HepG2 (cell line): ENCODE measurements around the gene PRTN3. TPM values are rescaled to one million over a fixed set of nuclear protein-coding genes. Genes with fewer than 3 reads are reported as not detected.

Source experiments
- ATAC-seq: fragments of 200-7000 bp; cut with Tn5 transposase; 3 replicates; pipeline ENCODE4 v1.9.1; 2020; ENCODE audit warnings: mild to moderate bottlenecking, moderate library complexity
- BruUV-seq: library from RNA; stranded (reverse); fragments of 400-500 nt; replicated peaks from 2 replicates; lab custom pipeline; 2021; lab: Mats Ljungman, UMichigan
- CTCF ChIA-PET: fragments of 300-600 bp; formaldehyde crosslinking; extraction: SDS; loops from one replicate; lab custom pipeline; 2021; ENCODE audit warnings: low total read pairs, inconsistent platforms, low intra/inter-chr PET ratio; lab: Yijun Ruan, JAX
- POLR2A ChIA-PET: fragments of 350-600 bp; sonication (Branson Sonifier 250); formaldehyde crosslinking; loops from one replicate; lab custom pipeline; 2020; ENCODE audit warnings: antibody characterized with exemption, inconsistent platforms; lab: Yijun Ruan, JAX
- DNase-seq: peaks from one replicate; pipeline ENCODE4 v3.0.0-alpha.2; 2015; ENCODE audit warnings: low spot score
- FAIRE-seq: peaks from 3 replicates; lab custom pipeline; 2011; peaks lifted over from hg19 to GRCh38; lab: Jason Lieb, UNC
- H2AFZ ChIP-seq: one replicate; pipeline ENCODE4 v1.6.1; 2011; ENCODE audit warnings: low read length, inconsistent platforms
- H3K27ac ChIP-seq: fragments of 300-600 bp; 3 replicates; pipeline ENCODE4 v1.8.0; 2011; ENCODE audit warnings: mixed run types, mild to moderate bottlenecking, mixed read lengths, low read length, inconsistent platforms; ENCODE audit not compliant: insufficient read depth; ENCODE audit errors: extremely low read length
- H3K27me3 ChIP-seq, 2 experiments: fragments of 200-600 bp in 1 of 2; 2 replicates in 1 of 2; 3 replicates in 1 of 2; pipeline versions ENCODE4 v1.6.0 to v1.8.0; 2011; ENCODE audit warnings: low read length in 2 of 2, mild to moderate bottlenecking in 2 of 2, moderate library complexity in 2 of 2, inconsistent platforms in 1 of 2; ENCODE audit not compliant: insufficient read depth in 2 of 2, control insufficient read depth in 1 of 2
- H3K36me3 ChIP-seq, 2 experiments: fragments of 200-600 bp in 1 of 2; replicated peaks in 1 of 2; 2 replicates in 1 of 2; 3 replicates in 1 of 2; pipeline versions ENCODE4 v1.5.1 to v1.8.0; 2011; ENCODE audit warnings: low read length in 2 of 2, inconsistent platforms in 1 of 2; ENCODE audit not compliant: insufficient read depth in 2 of 2, control insufficient read depth in 1 of 2
- H3K4me1 ChIP-seq: 2 replicates; pipeline ENCODE4 v1.5.1; 2012; ENCODE audit warnings: low read length, inconsistent platforms; ENCODE audit not compliant: insufficient read depth
- H3K4me2 ChIP-seq: 2 replicates; pipeline ENCODE4 v1.6.0; 2011; ENCODE audit warnings: low read depth, low read length, inconsistent platforms
- H3K4me3 ChIP-seq, 3 experiments: fragments of 200-600 bp in 1 of 3; sonication (generic), shearing (Covaris generic) in 1 of 3; replicated peaks in 1 of 3; 2 replicates each; pipeline ENCODE4 v1.5.1; 2011 to 2016; ENCODE audit warnings: low read length in 3 of 3, inconsistent platforms in 2 of 3, low read depth in 2 of 3, mild to moderate bottlenecking in 2 of 3, control low read depth in 1 of 3, mixed read lengths in 1 of 3; ENCODE audit not compliant: insufficient read depth in 1 of 3
- H3K79me2 ChIP-seq: one replicate; pipeline ENCODE4 v1.6.1; 2011; ENCODE audit warnings: low read length, inconsistent platforms; ENCODE audit not compliant: insufficient read depth
- H3K9ac ChIP-seq: 2 replicates; pipeline ENCODE4 v1.6.0; 2011; ENCODE audit warnings: mild to moderate bottlenecking, low read depth, low read length, inconsistent platforms; ENCODE audit not compliant: insufficient read depth
- H3K9me3 ChIP-seq: 2 replicates; pipeline ENCODE4 v1.5.1; 2012; ENCODE audit warnings: mild to moderate bottlenecking, low read length
- H4K20me1 ChIP-seq: 2 replicates; pipeline ENCODE4 v1.6.0; 2011; ENCODE audit warnings: inconsistent platforms, mild to moderate bottlenecking, low read length, moderate library complexity; ENCODE audit not compliant: insufficient read depth
- POGZ ChIP-seq: sonication (generic); formaldehyde crosslinking; IDR thresholded peaks from 2 replicates; pipeline ENCODE4 v1.4.0; 2020; ENCODE audit warnings: mild to moderate bottlenecking, missing genetic modification reagents
- SALL2 ChIP-seq: sonication (generic); formaldehyde crosslinking; IDR thresholded peaks from 2 replicates; pipeline ENCODE4 v1.8.1; 2023; ENCODE audit warnings: mild to moderate bottlenecking, missing genetic modification reagents, inconsistent platforms
- ZFX ChIP-seq: sonication (generic); formaldehyde crosslinking; IDR thresholded peaks from 2 replicates; pipeline ENCODE4 v1.4.0; 2020; ENCODE audit warnings: mild to moderate bottlenecking, low read depth, missing genetic modification reagents, moderate library complexity
- ZKSCAN8 ChIP-seq: IDR thresholded peaks from 2 replicates; pipeline ENCODE4 v1.6.1; 2016; ENCODE audit warnings: borderline replicate concordance, missing genetic modification reagents, missing compliant biosample characterization
- ZMYM2 ChIP-seq: sonication (generic); formaldehyde crosslinking; IDR thresholded peaks from 2 replicates; pipeline ENCODE4 v1.8.0; 2022; ENCODE audit warnings: mild to moderate bottlenecking, missing genetic modification reagents
- ZNF142 ChIP-seq: sonication (generic); formaldehyde crosslinking; IDR thresholded peaks from 2 replicates; pipeline ENCODE4 v1.4.0; 2020; ENCODE audit warnings: missing genetic modification reagents
- ZNF3 ChIP-seq: IDR thresholded peaks from 2 replicates; pipeline ENCODE4 v1.7.0; 2017; ENCODE audit warnings: inconsistent platforms
- ZNF770 ChIP-seq: sonication (generic); formaldehyde crosslinking; IDR thresholded peaks from 2 replicates; pipeline ENCODE4 v1.5.0; 2020; ENCODE audit warnings: mild to moderate bottlenecking, missing genetic modification reagents
- ZSCAN25 ChIP-seq: sonication (generic); formaldehyde crosslinking; IDR thresholded peaks from 2 replicates; pipeline ENCODE4 v1.8.0; 2022; ENCODE audit warnings: mild to moderate bottlenecking, missing genetic modification reagents
- WGBS: methylation state at CpG from one replicate; pipeline ENCODE4 v1.1.6; 2017; ENCODE audit warnings: low lambda C conversion rate; 5-methylcytosine and 5-hydroxymethylcytosine counted together
- in situ Hi-C: cut with HindIII; loops from 2 replicates; pipeline ENCODE4 v1.10.0; 2017; ENCODE audit warnings: low pct_unique_long_range_greater_than_20kb; ENCODE audit not compliant: extremely low pct_ligation_motif_present
- intact Hi-C: fragments of 100-400 bp; cut with micrococcal nuclease; formaldehyde crosslinking; loops from one replicate; pipeline ENCODE4 v1.10.0; 2022; ENCODE audit not compliant: unreplicated experiment
- polyA plus RNA-seq, 8 experiments: library from polyadenylated mRNA; depleted of rRNA in 3 of 8; stranded (reverse) in 7 of 8; unstranded in 1 of 8; fragments of >200 nt; fragmentation: Illumina TruSeq in 4 of 8; extraction: Trizol in 4 of 8; gene quantifications; 2 replicates each; pipeline versions ENCODE4 v1.2.1 to v1.2.3, GENCODE V29; 2011 to 2016; ENCODE audit warnings: low read depth in 4 of 8, missing spikeins in 1 of 8, mixed read lengths in 1 of 8; ENCODE audit not compliant: insufficient read depth in 1 of 8
- total RNA-seq, 5 experiments: library from RNA; depleted of rRNA; stranded (reverse); fragments of >200 nt; fragmentation: Illumina TruSeq; extraction: Trizol; gene quantifications; 2 replicates each; pipeline ENCODE4 v1.2.3, GENCODE V29; 2016; ENCODE audit warnings: low read depth in 1 of 5

The PRTN3 gene
- total and polyA plus RNA-seq, 2 of the 13 experiments (the other 11 are each of a cell fraction or from before 2014, with no cell fraction given), result not detected

GRCh38 chr19:843836-844545, 3.2 kb downstream of the PRTN3 start (continued):
- no peak for TF ChIP-seq POGZ (CRISPR knock-in tag)
- TF ChIP-seq ZNF3 (CRISPR knock-in tag), result no peak

- in situ Hi-C loops, result no loop called here
- H3K4me1 ChIP-seq, result peaks cover 23% of the 10 kb centered on the region
- no peaks in the 10 kb centered on the region for H3K36me3 ChIP-seq
- no peaks in the 10 kb centered on the region for H4K20me1 ChIP-seq
- no peak overlapping the region; a peak in 1 of 6 replicates for H3K4me3 ChIP-seq
- no peak for FAIRE-seq
- peaks cover 18 to 71% of the 10 kb centered on the region in 2 experiments for H3K27me3 ChIP-seq
- no peaks in the 10 kb centered on the region for H3K79me2 ChIP-seq
- H3K4me2 ChIP-seq, result no peak overlapping the region
- no peak overlapping the region for H2AFZ ChIP-seq
- WGBS, result 6% methylated on average over 11 of the region's 11 CpGs
- H3K9me3 ChIP-seq, result no peaks in the 10 kb centered on the region
- H3K9ac ChIP-seq, result no peak overlapping the region
- H3K27ac ChIP-seq, result no peak overlapping the region
- DNase-seq, result no peak
- intact Hi-C loops, result no loop called here
- CTCF ChIA-PET, result no interaction called here
- ATAC-seq, result no peak
- POLR2A ChIA-PET, result no interaction called here
- BruUV-seq, result no TSS peak
- TF ChIP-seq ZSCAN25 (CRISPR knock-in tag) (0 out of 2 replicates have a peak, but pooled peaks have one; percentile 9), ZMYM2 (CRISPR knock-in tag) (no peak), ZKSCAN8 (CRISPR knock-in tag) (peak; percentile 89), ZNF142 (no peak), ZNF770 (peak; percentile 42; the same call in 1 of the 2 replicates), ZFX (CRISPR knock-in tag) (no peak), SALL2 (CRISPR knock-in tag) (no peak)
- TF ChIP-seq, all 625 proteins: peak for 3
Measured at GRCh38 chr19:844546-844971, 3.8 kb downstream of the PRTN3 start.
